SH-SY5Y (cell line): Measurements from ENCODE around the gene ARFRP1.

ENCODE experiments used
- GATA2 ChIP-seq: IDR thresholded peaks from 2 replicates; pipeline ENCODE4 v1.6.1; 2011; ENCODE audit warnings: mild to moderate bottlenecking, low read depth, low read length
- GATA3 ChIP-seq: IDR thresholded peaks from 2 replicates; pipeline ENCODE4 v1.6.1; 2011; ENCODE audit warnings: low read depth, mild to moderate bottlenecking, low read length, moderate library complexity

ARFRP1 gene

GRCh38 chr20:63707558-63708300 is at the start of gene ARFRP1, which contains the start of gene ZGPAT:
Gene ARFRP1, minus strand, starts transcription at chr20:63707976. Its CDS starts 885 bp downstream, at chr20:63707091.
Gene ZGPAT, plus strand, starts transcription at chr20:63708039. Its CDS starts 542 bp downstream, at chr20:63708581.
- TF ChIP-seq GATA3 (no peak), GATA2 (no peak)

GRCh38 chr20:63756648-63756991 is 48.8 kb upstream of the ARFRP1 start:
- no peak for TF ChIP-seq GATA2
- TF ChIP-seq GATA3: no peak

- TF ChIP-seq GATA3 (no peak), GATA2 (no peak)
These were observed 48.3 kb upstream of the ARFRP1 start for GRCh38 chr20:63755933-63756647.

GRCh38 chr20:63754008-63754407 is 46.2 kb upstream of the ARFRP1 start:
- no peak for TF ChIP-seq GATA2
- TF ChIP-seq GATA3: no peak

- TF ChIP-seq GATA2: no peak
- no peak for TF ChIP-seq GATA3
These were observed 45.6 kb upstream of the ARFRP1 start for GRCh38 chr20:63753381-63753780.

GRCh38 chr20:63752411-63753101 is 44.8 kb upstream of the ARFRP1 start:
- TF ChIP-seq GATA3 (no peak), GATA2 (no peak)

GRCh38 chr20:63751471-63752271 is 43.9 kb upstream of the ARFRP1 start:
- TF ChIP-seq GATA2 (no peak), GATA3 (no peak)

- no peak for TF ChIP-seq GATA3
- no peak for TF ChIP-seq GATA2
These were observed 43.2 kb upstream of the ARFRP1 start for GRCh38 chr20:63750807-63751470.

- TF ChIP-seq GATA3 (no peak), GATA2 (no peak)
These were observed 42.1 kb upstream of the ARFRP1 start for GRCh38 chr20:63749597-63750508.

- TF ChIP-seq GATA3 (no peak), GATA2 (no peak)
These were observed 41.1 kb upstream of the ARFRP1 start for GRCh38 chr20:63748934-63749270.

GRCh38 chr20:63748070-63748933 is 40.5 kb upstream of the ARFRP1 start:
- TF ChIP-seq GATA2: no peak
- TF ChIP-seq GATA3: no peak

GRCh38 chr20:63747622-63748069 is 39.9 kb upstream of the ARFRP1 start:
- TF ChIP-seq GATA2: no peak
- no peak for TF ChIP-seq GATA3

GRCh38 chr20:63746751-63747315 is 39.1 kb upstream of the ARFRP1 start:
- TF ChIP-seq GATA3: no peak
- no peak for TF ChIP-seq GATA2
